Trophoblast cell (in vitro differentiated cells and primary cell): ENCODE data around the gene LPCAT2.

Experiments used
- DNase-seq, 2 donors: peaks; one replicate each; pipeline ENCODE4 v3.0.0-alpha.2; 2016
- H2AFZ ChIP-seq: 2 replicates; pipeline ENCODE4 v1.6.1; 2013; ENCODE audit warnings: low read length, moderate library complexity, mild to moderate bottlenecking; ENCODE audit not compliant: insufficient read depth, poor library complexity
- H2AK5ac ChIP-seq: 2 replicates; pipeline ENCODE4 v1.6.1; 2013; ENCODE audit warnings: mild to moderate bottlenecking, low read length
- H2BK120ac ChIP-seq: 2 replicates; pipeline ENCODE4 v1.6.1; 2013; ENCODE audit warnings: low read length, mild to moderate bottlenecking, moderate library complexity; ENCODE audit not compliant: insufficient read depth, poor library complexity
- H2BK12ac ChIP-seq: 2 replicates; pipeline ENCODE4 v1.6.1; 2013; ENCODE audit warnings: mild to moderate bottlenecking, low read length, moderate library complexity
- H2BK5ac ChIP-seq: 2 replicates; pipeline ENCODE4 v1.6.1; 2013; ENCODE audit warnings: low read length, low read depth, moderate library complexity, mild to moderate bottlenecking; ENCODE audit not compliant: poor library complexity
- H3K14ac ChIP-seq: 2 replicates; pipeline ENCODE4 v1.6.1; 2013; ENCODE audit warnings: mild to moderate bottlenecking, low read length
- H3K18ac ChIP-seq: 2 replicates; pipeline ENCODE4 v1.6.1; 2013; ENCODE audit warnings: mild to moderate bottlenecking, low read length
- H3K23ac ChIP-seq: 2 replicates; pipeline ENCODE4 v1.6.1; 2013; ENCODE audit warnings: low read length
- H3K27ac ChIP-seq: 2 replicates; pipeline ENCODE4 v1.5.1; 2013; ENCODE audit warnings: low read depth, mild to moderate bottlenecking, inconsistent platforms, low read length, moderate library complexity
- H3K27me3 ChIP-seq: 2 replicates; pipeline ENCODE4 v1.6.1; 2013; ENCODE audit warnings: inconsistent platforms, mild to moderate bottlenecking, low read length, moderate library complexity; ENCODE audit not compliant: insufficient read depth
- H3K36me3 ChIP-seq, 2 experiments: 1 replicate in 1 of 2; 2 replicates in 1 of 2; pipeline ENCODE4 v1.6.1; 2013; ENCODE audit warnings: low read length in 2 of 2, mild to moderate bottlenecking in 2 of 2, moderate library complexity in 1 of 2; ENCODE audit not compliant: insufficient read depth in 2 of 2, control insufficient read depth in 1 of 2
- H3K4ac ChIP-seq: 2 replicates; pipeline ENCODE4 v1.6.1; 2013; ENCODE audit warnings: low read depth, mild to moderate bottlenecking, low read length, moderate library complexity
- H3K4me1 ChIP-seq, 2 experiments: 1 replicate in 1 of 2; 2 replicates in 1 of 2; pipeline ENCODE4 v1.6.1; 2013; ENCODE audit warnings: low read length in 2 of 2, mild to moderate bottlenecking in 2 of 2, moderate library complexity in 1 of 2; ENCODE audit not compliant: insufficient read depth in 2 of 2, control insufficient read depth in 1 of 2
- H3K4me2 ChIP-seq: 2 replicates; pipeline ENCODE4 v1.6.1; 2013; ENCODE audit warnings: inconsistent platforms, mild to moderate bottlenecking, low read length, moderate library complexity
- H3K4me3 ChIP-seq: 2 replicates; pipeline ENCODE4 v1.5.1; 2013; ENCODE audit warnings: mild to moderate bottlenecking, low read depth, low read length, inconsistent platforms
- H3K79me1 ChIP-seq: one replicate; pipeline ENCODE4 v1.6.1; 2013; ENCODE audit warnings: low read length
- H3K79me2 ChIP-seq: 2 replicates; pipeline ENCODE4 v1.6.1; 2013; ENCODE audit warnings: low read length, mild to moderate bottlenecking; ENCODE audit not compliant: control insufficient read depth, insufficient read depth, poor library complexity
- H3K9ac ChIP-seq: 2 replicates; pipeline ENCODE4 v1.6.1; 2013; ENCODE audit warnings: mild to moderate bottlenecking, low read length
- H3K9me3 ChIP-seq: 2 replicates; pipeline ENCODE4 v1.6.1; 2013; ENCODE audit warnings: low read depth, mild to moderate bottlenecking, control low read depth, inconsistent platforms, low read length; ENCODE audit not compliant: insufficient read depth
- H4K12ac ChIP-seq: 2 replicates; pipeline ENCODE4 v1.6.1; 2013; ENCODE audit warnings: low read depth, mild to moderate bottlenecking, low read length, moderate library complexity
- H4K8ac ChIP-seq: 2 replicates; pipeline ENCODE4 v1.6.1; 2013; ENCODE audit warnings: low read depth, mild to moderate bottlenecking, low read length, moderate library complexity
- H4K91ac ChIP-seq: one replicate; pipeline ENCODE4 v1.6.1; 2013; ENCODE audit warnings: low read depth, mild to moderate bottlenecking, low read length, moderate library complexity
- WGBS: extraction: QIAGEN DNeasy Blood & Tissue Kit; methylation state at CpG from one replicate; pipeline ENCODE4 v1.1.7; 2013; ENCODE audit warnings: missing lambda C conversion rate; ENCODE audit not compliant: insufficient read length, insufficient coverage; ENCODE audit errors: extremely low coverage; 5-methylcytosine and 5-hydroxymethylcytosine counted together

LPCAT2 gene

DNA sequence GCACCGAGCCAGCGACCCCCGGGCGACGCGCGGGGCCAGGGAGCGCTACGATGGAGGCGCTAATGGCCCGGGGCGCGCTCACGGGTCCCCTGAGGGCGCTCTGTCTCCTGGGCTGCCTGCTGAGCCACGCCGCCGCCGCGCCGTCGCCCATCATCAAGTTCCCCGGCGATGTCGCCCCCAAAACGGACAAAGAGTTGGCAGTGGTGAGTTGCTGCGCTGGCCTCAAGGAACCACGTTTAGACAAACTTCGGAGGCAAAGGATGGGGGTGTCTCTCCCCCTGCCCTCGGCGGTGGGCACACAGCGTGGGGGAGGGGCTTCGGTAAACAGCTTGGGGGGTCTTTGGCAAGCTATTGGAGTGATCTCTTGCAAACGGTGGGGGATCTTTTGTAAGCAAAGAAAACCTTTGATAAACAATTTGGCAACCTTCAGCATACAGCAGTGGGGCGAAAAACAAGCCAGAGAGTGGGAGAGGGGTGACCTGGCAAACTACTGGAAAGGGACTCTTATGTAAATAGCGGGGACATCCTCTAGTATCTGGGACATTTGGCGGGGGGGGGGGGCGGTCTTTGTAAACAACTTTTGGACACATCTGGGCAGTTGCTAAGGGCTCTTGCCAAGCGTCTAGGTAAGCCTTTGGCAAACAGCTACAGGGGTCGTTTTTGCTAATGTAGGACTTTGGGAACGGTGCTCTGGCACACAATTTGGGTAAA lies 29.3 kb upstream of the LPCAT2 start:
- peak overlapping the region; percentile 90 for H2BK120ac ChIP-seq
- H2BK12ac ChIP-seq: peak overlapping the region; percentile 80
- peak overlapping the region; percentile 79 for H4K12ac ChIP-seq
- peak overlapping the region; percentile 93 for H4K8ac ChIP-seq
- H3K4me2 ChIP-seq: peak overlapping the region; percentile 82
- H3K14ac ChIP-seq: peak overlapping the region; percentile 90
- peak overlapping the region; percentile 90 for H2AK5ac ChIP-seq
- peak overlapping the region; percentile 92 for H2AFZ ChIP-seq
- H3K9ac ChIP-seq: peak overlapping the region; percentile 94
- peak overlapping the region; percentile 98 for H3K4me3 ChIP-seq
- peaks cover 46% of the 10 kb centered on the region for H3K79me1 ChIP-seq
- no peak overlapping the region for H3K23ac ChIP-seq
- no peaks in the 10 kb centered on the region for H3K27me3 ChIP-seq
- H2BK5ac ChIP-seq: peak overlapping the region; percentile 93
- H3K79me2 ChIP-seq: peaks cover 23% of the 10 kb centered on the region
- H3K27ac ChIP-seq: peak overlapping the region; percentile 96
- no peaks in the 10 kb centered on the region for H3K9me3 ChIP-seq
- peaks cover 20 to 28% of the 10 kb centered on the region in 2 experiments for H3K4me1 ChIP-seq
- H4K91ac ChIP-seq: peak overlapping the region; percentile 100
- no CpG with 5 or more reads among the region's 41 CpGs for WGBS
- DNase-seq: peak in 1 of 2 donors; percentile 33
- peaks cover 20 to 29% of the 10 kb centered on the region in 2 experiments for H3K36me3 ChIP-seq
- H3K4ac ChIP-seq: peak overlapping the region; percentile 100
- peak overlapping the region; percentile 98 for H3K18ac ChIP-seq

DNA sequence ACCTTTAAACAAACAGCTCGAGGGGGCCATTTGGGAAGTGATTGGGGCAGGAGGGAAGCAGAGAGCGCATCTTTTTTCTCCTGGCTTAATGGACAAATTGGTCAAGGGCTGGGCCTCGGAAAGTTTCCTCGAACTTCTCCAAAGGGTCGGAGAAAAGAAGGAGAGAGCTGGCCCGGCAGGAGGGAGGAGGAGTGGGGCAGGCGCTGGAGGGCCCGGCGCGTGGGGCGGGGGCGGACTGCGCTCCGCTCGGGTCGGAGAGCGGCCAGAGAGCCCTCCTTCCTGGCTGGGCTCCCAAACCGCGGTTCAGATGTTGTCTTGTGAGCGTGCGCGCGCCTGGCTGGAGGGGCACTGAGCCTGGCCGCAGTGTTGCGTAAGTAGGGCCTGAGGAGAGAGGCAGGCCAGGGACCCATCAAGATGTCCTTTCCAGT lies 28.6 kb upstream of the LPCAT2 start:
- Histone ChIP-seq H2BK120ac (peak overlapping the region; percentile 90), H4K91ac (peak overlapping the region; percentile 100), H3K9ac (peak overlapping the region; percentile 94), H3K9me3 (no peaks in the 10 kb centered on the region), H3K4me2 (peak overlapping the region; percentile 82), H3K14ac (peak overlapping the region; percentile 90), H2BK12ac (peak overlapping the region; percentile 20), H2AFZ (no peak overlapping the region), H3K4ac (peak overlapping the region; percentile 100), H3K18ac (peak overlapping the region; percentile 98), H2BK5ac (peak overlapping the region; percentile 93), H3K27me3 (no peaks in the 10 kb centered on the region), H3K23ac (no peak overlapping the region), H2AK5ac (peak overlapping the region; percentile 10), H3K79me2 (peaks cover 23% of the 10 kb centered on the region), H3K4me1 (peaks cover 16 to 28% of the 10 kb centered on the region in 2 experiments), H4K12ac (no peak overlapping the region), H4K8ac (peak overlapping the region; percentile 93), H3K27ac (peak overlapping the region; percentile 96), H3K36me3 (peaks cover 26 to 36% of the 10 kb centered on the region in 2 experiments), H3K4me3 (peak overlapping the region; percentile 98), H3K79me1 (peaks cover 42% of the 10 kb centered on the region)
- peak in 1 of 2 donors; percentile 36 for DNase-seq
- no CpG with 5 or more reads among the region's 25 CpGs for WGBS

DNA sequence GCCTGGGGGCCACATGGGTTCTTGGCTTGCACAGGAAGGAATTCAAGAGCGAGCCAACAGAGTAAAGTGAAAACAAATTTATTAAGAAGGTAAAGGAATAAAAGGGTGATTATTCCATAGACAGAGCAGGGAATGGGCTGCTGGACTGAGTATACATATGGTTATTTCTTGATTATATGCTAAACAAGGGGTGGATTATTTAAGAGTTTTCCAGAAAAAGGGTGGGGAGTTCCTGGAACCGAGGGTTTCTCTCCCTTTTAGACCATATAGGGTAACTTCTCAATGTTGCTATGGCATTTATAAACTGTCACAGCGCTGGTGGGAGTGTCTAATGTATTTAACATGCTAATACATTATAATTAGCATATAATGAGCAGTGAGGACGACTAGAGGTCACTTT lies 27.8 kb upstream of the LPCAT2 start:
- peak overlapping the region; percentile 100 for H4K91ac ChIP-seq
- H3K23ac ChIP-seq: no peak overlapping the region
- H2BK120ac ChIP-seq: no peak overlapping the region
- no peak overlapping the region for H2AFZ ChIP-seq
- DNase-seq: no peak
- H3K4me2 ChIP-seq: peak overlapping the region; percentile 82
- H3K18ac ChIP-seq: no peak overlapping the region
- H3K4ac ChIP-seq: peak overlapping the region; percentile 100
- H2BK12ac ChIP-seq: no peak overlapping the region
- H3K79me2 ChIP-seq: peaks cover 22% of the 10 kb centered on the region
- H2BK5ac ChIP-seq: no peak overlapping the region
- no peak overlapping the region for H3K14ac ChIP-seq
- H2AK5ac ChIP-seq: no peak overlapping the region
- peak overlapping the region; percentile 98 for H3K4me3 ChIP-seq
- H4K12ac ChIP-seq: no peak overlapping the region
- no peaks in the 10 kb centered on the region for H3K9me3 ChIP-seq
- H3K27ac ChIP-seq: peak overlapping the region; percentile 96
- H4K8ac ChIP-seq: no peak overlapping the region
- WGBS: no CpG with 5 or more reads among the region's 4 CpGs
- H3K9ac ChIP-seq: peak overlapping the region; percentile 94
- peaks cover 32 to 43% of the 10 kb centered on the region in 2 experiments for H3K36me3 ChIP-seq
- H3K4me1 ChIP-seq: peaks cover 11 to 21% of the 10 kb centered on the region in 2 experiments
- H3K27me3 ChIP-seq: no peaks in the 10 kb centered on the region
- peaks cover 36% of the 10 kb centered on the region for H3K79me1 ChIP-seq

DNA sequence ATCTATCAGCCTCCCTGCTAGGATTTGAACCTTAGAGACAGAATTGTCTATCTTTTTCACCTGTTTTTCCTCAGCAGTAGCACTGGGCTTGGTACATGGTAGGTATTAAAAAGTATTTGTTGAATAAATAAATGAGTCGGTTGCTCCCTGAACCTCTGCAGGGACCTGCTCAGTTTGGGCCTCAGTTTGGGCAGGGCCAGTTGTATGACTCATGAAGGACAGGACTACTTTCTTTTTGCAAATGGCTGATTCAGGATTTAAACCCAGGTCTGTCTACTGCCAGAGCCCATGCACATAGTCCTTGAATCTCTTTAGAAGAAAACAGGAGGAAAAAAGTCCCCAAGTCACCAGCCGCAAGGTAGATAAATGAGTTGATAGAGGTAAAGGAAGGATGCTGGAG lies 26.8 kb upstream of the LPCAT2 start:
- Histone ChIP-seq H4K91ac (no peak overlapping the region), H3K79me1 (peaks cover 32% of the 10 kb centered on the region), H3K4me2 (peak overlapping the region; percentile 82), H2AK5ac (no peak overlapping the region), H3K9me3 (no peaks in the 10 kb centered on the region), H3K18ac (no peak overlapping the region), H4K8ac (no peak overlapping the region), H3K27ac (no peak overlapping the region), H3K4ac (no peak overlapping the region), H3K4me1 (peaks cover 9 to 21% of the 10 kb centered on the region in 2 experiments), H3K4me3 (no peak overlapping the region), H3K27me3 (no peaks in the 10 kb centered on the region), H3K14ac (no peak overlapping the region), H3K9ac (no peak overlapping the region), H2AFZ (no peak overlapping the region), H4K12ac (no peak overlapping the region), H3K79me2 (peaks cover 22% of the 10 kb centered on the region), H2BK12ac (no peak overlapping the region), H2BK5ac (no peak overlapping the region), H3K23ac (no peak overlapping the region), H2BK120ac (no peak overlapping the region), H3K36me3 (peaks cover 36 to 49% of the 10 kb centered on the region in 2 experiments)
- WGBS: no CpG with 5 or more reads among the region's 2 CpGs
- no peak for DNase-seq
